ENCODE measurements around the gene DRAXIN. TPM values are rescaled to one million over a fixed set of nuclear protein-coding genes. Genes with fewer than 3 reads are reported as not detected.

DRAXIN gene
- total and polyA plus RNA-seq, 4 donors = 0.04 to 0.31 (median 0.14) TPM

DNA sequence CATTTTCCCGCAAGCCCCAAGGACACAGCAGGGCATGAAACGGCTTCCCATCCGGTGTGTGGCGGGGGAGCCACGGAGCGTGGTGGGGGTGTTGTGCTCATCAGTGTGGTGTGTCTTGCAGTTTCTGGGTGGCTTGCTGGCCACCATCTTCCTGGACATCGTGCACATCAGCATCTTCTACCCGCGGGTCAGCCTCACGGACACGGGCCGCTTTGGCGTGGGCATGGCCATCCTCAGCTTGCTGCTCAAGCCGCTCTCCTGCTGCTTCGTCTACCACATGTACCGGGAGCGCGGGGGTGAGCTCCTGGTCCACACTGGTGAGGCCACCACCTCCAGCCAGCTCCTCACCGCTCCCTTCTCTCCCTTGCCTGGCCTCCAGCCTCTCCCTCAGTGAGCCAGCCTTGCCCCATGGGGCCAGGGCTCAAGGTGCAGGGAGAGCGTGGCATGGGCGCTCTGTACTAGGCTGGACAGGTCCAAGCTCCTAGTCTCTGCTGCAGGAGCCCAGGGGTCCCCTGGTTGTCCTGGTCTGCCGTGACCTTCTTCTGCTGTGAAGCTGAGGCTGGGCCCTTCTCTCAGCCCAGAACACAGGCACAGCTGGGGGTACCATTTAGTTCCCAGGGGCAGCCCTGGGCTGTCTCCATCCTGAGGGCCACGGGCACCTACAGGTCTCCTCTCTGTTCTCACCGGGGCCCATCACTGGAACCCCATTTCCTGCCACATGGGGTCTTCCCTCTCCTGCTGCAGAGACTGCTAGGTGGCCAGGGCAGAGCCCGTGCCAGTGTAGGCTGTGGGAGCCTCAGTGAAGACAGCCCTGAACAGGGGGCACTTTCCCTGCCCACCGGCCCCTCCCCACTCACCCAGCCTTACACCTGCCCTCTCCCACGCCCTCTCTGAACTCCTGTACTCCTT, 57.0 kb downstream of the DRAXIN start:
- Histone ChIP-seq H3K4me1 (ENCODE audit: control insufficient read depth in 5 of 5, insufficient read depth in 5 of 5, low read length in 5 of 5) (no peaks in the 10 kb centered on the region), H3K4me3 (no peak overlapping the region), H3K9ac (ENCODE audit: insufficient read depth in 1 of 2, low read length in 2 of 2) (no peak overlapping the region), H3K36me3 (ENCODE audit: control insufficient read depth in 4 of 4, insufficient read depth in 4 of 4, low read length in 4 of 4) (peaks cover 0 to 52% (median 5%) of the 10 kb centered on the region in 4 donors), H3K27ac (ENCODE audit: low read depth in 1 of 2, low read length in 1 of 2) (no peak overlapping the region), H3K27me3 (ENCODE audit: control insufficient read depth in 3 of 3, insufficient read depth in 3 of 3, low read length in 2 of 3) (no peaks in the 10 kb centered on the region), H3K9me3 (ENCODE audit: control insufficient read depth in 4 of 4, insufficient read depth in 3 of 4, low read length in 3 of 4) (no peaks in the 10 kb centered on the region)
- DNase-seq = no peak
- ATAC-seq (ENCODE audit: insufficient read depth, low FRiP score) = no peak
- WGBS, 2 donors = 91 to 95% methylated on average over 27 of the region's 27 CpGs
- TF ChIP-seq, protein P1, sequence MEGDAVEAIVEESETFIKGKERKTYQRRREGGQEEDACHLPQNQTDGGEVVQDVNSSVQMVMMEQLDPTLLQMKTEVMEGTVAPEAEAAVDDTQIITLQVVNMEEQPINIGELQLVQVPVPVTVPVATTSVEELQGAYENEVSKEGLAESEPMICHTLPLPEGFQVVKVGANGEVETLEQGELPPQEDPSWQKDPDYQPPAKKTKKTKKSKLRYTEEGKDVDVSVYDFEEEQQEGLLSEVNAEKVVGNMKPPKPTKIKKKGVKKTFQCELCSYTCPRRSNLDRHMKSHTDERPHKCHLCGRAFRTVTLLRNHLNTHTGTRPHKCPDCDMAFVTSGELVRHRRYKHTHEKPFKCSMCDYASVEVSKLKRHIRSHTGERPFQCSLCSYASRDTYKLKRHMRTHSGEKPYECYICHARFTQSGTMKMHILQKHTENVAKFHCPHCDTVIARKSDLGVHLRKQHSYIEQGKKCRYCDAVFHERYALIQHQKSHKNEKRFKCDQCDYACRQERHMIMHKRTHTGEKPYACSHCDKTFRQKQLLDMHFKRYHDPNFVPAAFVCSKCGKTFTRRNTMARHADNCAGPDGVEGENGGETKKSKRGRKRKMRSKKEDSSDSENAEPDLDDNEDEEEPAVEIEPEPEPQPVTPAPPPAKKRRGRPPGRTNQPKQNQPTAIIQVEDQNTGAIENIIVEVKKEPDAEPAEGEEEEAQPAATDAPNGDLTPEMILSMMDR (IDR thresholded peaks at IDR 0.05; ENCODE audit: control extremely low read depth, extremely low read depth) = no peak

DNA sequence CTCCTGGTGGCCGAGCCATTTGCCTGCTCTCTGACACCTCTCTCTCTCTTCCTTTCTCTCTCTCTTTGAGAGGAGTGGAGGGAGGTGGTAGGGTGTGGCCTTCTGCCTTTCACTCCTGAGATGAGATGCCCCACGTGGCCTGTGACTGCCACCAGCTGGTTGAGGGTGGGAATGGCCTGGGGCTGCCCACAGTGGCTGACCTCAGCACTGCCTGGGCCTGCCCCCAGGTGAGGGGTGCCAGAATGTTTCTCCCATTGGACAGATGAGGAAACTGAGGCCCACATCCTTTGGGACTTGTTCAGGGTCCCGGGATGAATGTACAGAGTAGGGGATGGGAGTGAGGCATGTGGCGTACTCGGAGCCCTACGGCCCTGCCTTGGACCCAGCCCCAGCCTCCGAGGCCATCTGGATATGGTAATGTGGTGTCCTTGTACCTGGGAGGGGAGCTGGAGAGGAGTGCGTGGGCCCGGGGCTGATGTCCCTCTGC, 57.7 kb downstream of the DRAXIN start:
- TF ChIP-seq, protein P1 (IDR thresholded peaks at IDR 0.05; ENCODE audit: control extremely low read depth, extremely low read depth) = peak; percentile 11
- Histone ChIP-seq H3K9me3 (ENCODE audit: control insufficient read depth in 4 of 4, insufficient read depth in 3 of 4, low read length in 3 of 4) (no peaks in the 10 kb centered on the region), H3K27me3 (ENCODE audit: control insufficient read depth in 3 of 3, insufficient read depth in 3 of 3, low read length in 2 of 3) (no peaks in the 10 kb centered on the region), H3K36me3 (ENCODE audit: control insufficient read depth in 4 of 4, insufficient read depth in 4 of 4, low read length in 4 of 4) (peaks cover 0 to 50% (median 5%) of the 10 kb centered on the region in 4 donors), H3K4me3 (no peak overlapping the region), H3K4me1 (ENCODE audit: control insufficient read depth in 5 of 5, insufficient read depth in 5 of 5, low read length in 5 of 5) (no peaks in the 10 kb centered on the region), H3K9ac (ENCODE audit: insufficient read depth in 1 of 2, low read length in 2 of 2) (no peak overlapping the region), H3K27ac (ENCODE audit: low read depth in 1 of 2, low read length in 1 of 2) (no peak overlapping the region)
- ATAC-seq (ENCODE audit: insufficient read depth, low FRiP score) = no peak
- DNase-seq = no peak
- 73 to 78% methylated on average over 9 of the region's 9 CpGs for WGBS, 2 donors

DNA sequence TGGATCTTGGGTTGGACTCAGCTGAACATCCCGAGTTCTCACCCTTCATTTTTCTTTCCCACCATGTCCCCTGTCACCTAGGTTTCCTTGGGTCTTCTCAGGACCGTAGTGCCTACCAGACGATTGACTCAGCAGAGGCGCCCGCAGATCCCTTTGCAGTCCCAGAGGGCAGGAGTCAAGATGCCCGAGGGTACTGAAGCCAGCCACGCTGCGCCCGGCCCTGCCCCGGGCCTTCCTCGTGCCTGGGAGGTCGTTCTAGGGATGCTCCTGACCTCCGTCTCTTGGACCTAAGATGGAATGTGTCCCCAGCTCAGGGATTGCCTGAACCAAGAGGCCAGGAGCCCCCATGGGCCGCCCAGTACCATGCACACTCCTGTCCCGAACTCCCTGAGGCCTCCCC, 58.5 kb downstream of the DRAXIN start:
- DNase-seq (no peak), ATAC-seq (ENCODE audit: insufficient read depth, low FRiP score) (no peak)
- TF ChIP-seq, protein P1 (IDR thresholded peaks at IDR 0.05; ENCODE audit: control extremely low read depth, extremely low read depth) = no peak
- peaks cover 0 to 48% (median 5%) of the 10 kb centered on the region in 4 donors for H3K36me3 ChIP-seq (ENCODE audit: control insufficient read depth in 4 of 4, insufficient read depth in 4 of 4, low read length in 4 of 4)
- no peaks in the 10 kb centered on the region for H3K27me3 ChIP-seq (ENCODE audit: control insufficient read depth in 3 of 3, insufficient read depth in 3 of 3, low read length in 2 of 3)
- H3K4me1 ChIP-seq (ENCODE audit: control insufficient read depth in 5 of 5, insufficient read depth in 5 of 5, low read length in 5 of 5) = no peaks in the 10 kb centered on the region
- WGBS, 2 donors = 95 to 96% methylated on average over 15 of the region's 15 CpGs
- H3K9me3 ChIP-seq (ENCODE audit: control insufficient read depth in 4 of 4, insufficient read depth in 3 of 4, low read length in 3 of 4) = no peaks in the 10 kb centered on the region
- H3K9ac ChIP-seq (ENCODE audit: insufficient read depth in 1 of 2, low read length in 2 of 2) = no peak overlapping the region
- H3K27ac ChIP-seq (ENCODE audit: low read depth in 1 of 2, low read length in 1 of 2) = no peak overlapping the region
- no peak overlapping the region for H3K4me3 ChIP-seq
